Femur (tissue), 1 donor: ENCODE data around the gene BTBD9.

Experiments used
- DNase-seq: peaks from one replicate; pipeline ENCODE4 v3.0.0-alpha.2; 2017

The BTBD9 gene

GRCh38 chr6:38153076-38153797 is 486.5 kb downstream of the BTBD9 start:
- peak; percentile 17 for DNase-seq

GRCh38 chr6:38152620-38153019 is 487.1 kb downstream of the BTBD9 start:
- DNase-seq, result no peak

GRCh38 chr6:38151580-38152500 is 487.9 kb downstream of the BTBD9 start:
- peak; percentile 13 for DNase-seq

GRCh38 chr6:38150681-38151296 is 488.9 kb downstream of the BTBD9 start:
- peak; percentile 15 for DNase-seq

GRCh38 chr6:38150021-38150420 is 489.7 kb downstream of the BTBD9 start:
- DNase-seq, result no peak

- DNase-seq, result peak; percentile 19
These were observed 490.2 kb downstream of the BTBD9 start for GRCh38 chr6:38149531-38149930.

- no peak for DNase-seq
These were observed 491.1 kb downstream of the BTBD9 start for GRCh38 chr6:38148606-38149005.

- DNase-seq, result no peak
These were observed 493.0 kb downstream of the BTBD9 start for GRCh38 chr6:38146734-38147027.

GRCh38 chr6:38146021-38146733 is 493.6 kb downstream of the BTBD9 start:
- DNase-seq, result peak; percentile 32

GRCh38 chr6:38144365-38144945 is 495.3 kb downstream of the BTBD9 start:
- DNase-seq, result no peak

GRCh38 chr6:38143191-38144150 is 496.3 kb downstream of the BTBD9 start:
- DNase-seq, result no peak

GRCh38 chr6:38142178-38142902 is 497.4 kb downstream of the BTBD9 start:
- no peak for DNase-seq

GRCh38 chr6:38141716-38142115 is 498.0 kb downstream of the BTBD9 start:
- DNase-seq, result no peak

- DNase-seq, result no peak
These were observed 498.6 kb downstream of the BTBD9 start for GRCh38 chr6:38141085-38141484.

- DNase-seq, result no peak
These were observed 501.4 kb downstream of the BTBD9 start for GRCh38 chr6:38138374-38138773.

GRCh38 chr6:38137608-38138265 is 502.0 kb downstream of the BTBD9 start:
- DNase-seq, result no peak

- DNase-seq, result no peak
These were observed 503.2 kb downstream of the BTBD9 start for GRCh38 chr6:38136547-38136946.

GRCh38 chr6:38134704-38135088 is 505.0 kb downstream of the BTBD9 start:
- no peak for DNase-seq

GRCh38 chr6:38133932-38134703 is 505.6 kb downstream of the BTBD9 start:
- DNase-seq, result no peak
